Measurements from ENCODE around the gene SPAG6.

SPAG6 gene

DNA sequence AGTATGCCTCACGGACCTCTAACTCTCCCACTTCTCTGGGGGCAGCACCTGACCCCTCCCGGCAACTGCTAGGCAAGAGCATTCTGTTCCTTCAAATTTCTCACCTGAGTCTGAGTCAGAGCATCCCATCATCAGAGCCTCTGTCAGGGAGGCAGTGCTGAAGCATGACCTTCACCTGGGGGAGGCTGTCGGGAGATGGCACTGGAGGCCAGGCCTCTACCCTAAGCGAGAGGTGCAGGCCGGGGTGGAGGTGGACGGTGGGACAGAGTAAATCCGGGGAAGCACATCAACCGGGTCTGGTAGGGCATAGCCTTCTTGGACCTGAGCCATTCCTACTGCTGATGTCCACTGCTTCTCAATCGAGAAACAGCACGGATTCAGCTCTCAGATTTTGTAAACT is 90.4 kb downstream of the SPAG6 start:
- DNase-seq (ENCODE audit: low spot score): no peak

DNA sequence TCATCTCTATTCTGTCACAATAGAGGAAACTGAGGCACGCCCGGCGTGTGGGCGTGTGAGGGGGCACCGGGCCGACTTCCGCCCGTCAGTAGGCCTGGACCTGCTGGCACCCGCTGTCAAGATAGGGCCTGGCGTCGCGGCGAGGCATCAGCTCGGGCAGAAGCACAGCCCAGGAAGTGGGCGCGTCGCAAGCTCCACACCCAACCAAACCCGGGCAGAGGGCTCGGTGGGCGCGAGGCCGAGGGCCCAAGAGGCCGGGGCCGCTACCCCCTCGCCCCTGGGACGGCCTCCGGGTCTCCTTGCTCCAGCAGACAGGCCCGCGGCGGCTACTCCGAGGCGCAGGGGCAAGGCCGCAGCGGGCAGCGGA is 91.2 kb downstream of the SPAG6 start:
- peak; percentile 45 for DNase-seq (ENCODE audit: low spot score)

- DNase-seq (ENCODE audit: low spot score): peak; percentile 89
These were observed 91.8 kb downstream of the SPAG6 start for GRCh38 chr10:22436893-22437619.

DNA sequence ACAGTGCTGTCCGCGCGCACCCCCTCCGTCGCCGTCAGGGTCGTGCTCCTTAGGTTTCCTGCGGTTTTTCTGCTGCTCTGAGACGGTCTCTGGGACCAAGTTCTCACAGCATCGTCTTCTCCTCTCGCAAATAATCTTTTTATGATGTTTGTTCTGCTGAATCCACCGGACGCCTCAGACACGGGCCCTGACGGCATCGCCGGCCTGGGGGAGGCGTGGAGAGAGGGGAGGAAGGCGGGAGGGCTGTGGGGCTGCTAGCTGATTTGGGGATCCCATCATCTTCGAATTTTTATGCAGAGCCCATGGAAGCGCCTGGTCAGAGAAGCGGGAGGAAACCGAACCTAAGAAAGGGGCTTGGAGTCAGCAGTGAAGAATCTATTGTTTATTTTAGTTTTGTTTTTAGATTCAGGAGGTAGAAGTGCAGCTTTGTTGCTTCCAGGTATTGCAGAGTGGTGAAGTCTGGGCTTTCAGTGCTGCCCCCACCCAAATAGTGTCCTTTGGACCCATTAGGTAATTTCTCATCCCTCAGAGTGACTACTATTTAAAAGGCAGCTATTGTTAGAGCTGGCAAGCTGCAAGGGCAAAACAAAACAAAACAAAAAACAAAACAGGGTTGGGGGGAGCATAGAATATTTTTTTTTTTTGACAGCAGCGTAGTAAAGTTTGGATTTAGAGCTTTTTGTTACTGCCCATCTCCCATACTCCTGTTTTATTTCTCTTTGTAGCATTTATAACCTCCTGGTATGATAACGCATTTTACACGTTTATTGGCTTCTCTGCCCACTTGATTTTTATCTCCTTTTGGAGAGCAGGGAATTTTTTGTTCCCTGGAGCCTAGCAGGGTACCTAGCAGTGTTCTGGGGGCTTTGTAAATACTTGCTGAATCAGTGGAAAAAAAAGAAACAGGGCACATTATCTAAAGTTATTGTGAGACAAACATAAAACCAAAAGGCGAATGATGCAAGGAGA is 92.6 kb downstream of the SPAG6 start:
- DNase-seq (ENCODE audit: low spot score): peak; percentile 27

DNA sequence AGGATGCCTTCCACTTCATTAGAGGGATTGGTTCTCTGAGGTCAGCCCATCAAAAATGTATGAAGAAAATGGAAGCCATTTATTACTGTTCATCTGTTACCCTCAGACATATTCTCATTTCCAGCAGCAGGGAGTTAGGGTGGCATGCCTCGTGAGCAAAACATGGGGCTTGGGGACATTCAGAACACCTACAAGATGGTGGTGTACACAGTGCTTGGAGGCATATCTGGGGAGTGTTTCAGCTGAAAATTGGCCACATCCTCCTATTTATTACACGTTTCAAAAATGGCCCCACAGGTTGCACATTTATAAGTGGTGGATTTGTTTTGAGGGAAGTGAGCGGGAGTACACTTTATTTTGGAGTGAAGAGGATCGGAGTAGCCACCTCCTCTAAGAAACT is 93.4 kb downstream of the SPAG6 start:
- DNase-seq (ENCODE audit: low spot score): no peak

DNA sequence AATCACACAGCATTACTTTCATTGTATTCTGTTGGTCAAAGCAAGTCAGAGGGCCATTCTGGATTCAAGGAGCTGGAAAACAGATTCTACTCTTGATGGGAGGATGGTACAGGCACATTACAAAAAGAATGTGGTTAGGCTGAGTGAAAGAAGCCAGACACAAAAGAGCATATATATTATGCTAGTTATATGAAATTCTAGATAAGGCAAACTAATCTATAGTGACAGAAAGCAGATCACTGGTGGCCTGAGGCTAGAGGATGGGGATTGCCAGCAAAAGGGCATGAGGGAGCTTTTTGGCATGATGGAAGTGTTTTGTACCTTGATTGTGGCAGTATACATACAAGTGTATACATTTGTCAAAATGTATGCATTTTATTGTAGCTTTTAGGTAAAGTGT is 96.8 kb downstream of the SPAG6 start:
- no peak for DNase-seq (ENCODE audit: low spot score)

DNA sequence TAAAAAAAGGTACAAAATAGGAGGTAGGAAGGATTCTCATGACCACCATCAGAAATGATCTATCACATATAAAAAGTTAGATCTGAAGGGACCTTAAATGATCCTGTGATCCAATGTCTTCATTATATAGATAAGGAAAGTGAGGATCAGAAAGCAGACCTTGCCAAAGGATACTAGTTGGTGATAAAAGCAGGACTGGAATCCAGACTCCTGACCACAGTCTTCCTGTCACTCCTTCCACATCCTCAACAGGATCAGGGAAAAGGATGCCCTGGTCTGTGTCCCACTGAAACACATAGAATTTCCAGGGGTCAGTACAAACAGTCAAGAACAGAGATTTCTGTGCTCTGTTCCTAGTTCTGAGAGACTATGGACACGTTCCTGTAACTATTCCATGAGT is 97.2 kb downstream of the SPAG6 start:
- no peak for DNase-seq (ENCODE audit: low spot score)

DNA sequence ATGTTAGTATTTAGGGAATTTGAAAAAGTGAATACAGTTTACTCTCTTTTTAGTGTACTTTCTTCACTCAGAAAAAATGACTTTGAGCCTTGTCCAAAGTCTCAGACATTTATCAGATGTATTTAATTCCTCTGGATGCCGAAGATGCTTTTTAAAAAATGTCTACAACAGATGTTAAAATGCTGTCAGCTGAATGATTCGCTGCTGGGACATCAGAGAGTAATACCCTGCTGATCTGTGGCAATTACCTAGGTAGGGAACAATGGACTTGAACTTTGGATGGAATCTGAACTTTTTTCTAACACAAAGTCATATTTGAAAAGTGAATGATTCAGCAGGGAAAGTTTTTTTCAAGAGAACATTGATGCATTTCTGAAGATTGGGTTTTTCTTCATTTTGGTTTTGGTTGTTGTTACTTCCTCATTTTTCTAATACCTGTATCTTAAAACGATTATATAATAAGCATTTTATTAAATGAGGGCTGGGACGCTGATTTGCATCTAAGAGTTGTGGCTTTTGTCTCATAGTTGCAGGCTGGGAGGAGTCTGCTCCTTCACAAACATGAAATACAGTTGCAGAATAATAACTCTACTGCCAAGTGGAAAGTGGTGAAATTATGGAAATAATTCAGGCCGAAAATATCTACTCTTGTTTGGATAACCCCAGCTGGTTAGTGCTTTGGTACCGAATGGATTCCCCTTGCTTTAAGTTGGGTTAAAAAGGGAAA is 98.0 kb downstream of the SPAG6 start:
- DNase-seq (ENCODE audit: low spot score): no peak

GRCh38 chr10:22444219-22444788 is 99.0 kb downstream of the SPAG6 start:
- no peak for DNase-seq (ENCODE audit: low spot score)

GRCh38 chr10:22445495-22445894 is 100.2 kb downstream of the SPAG6 start:
- DNase-seq (ENCODE audit: low spot score): no peak

GRCh38 chr10:22447068-22447467 is 101.8 kb downstream of the SPAG6 start:
- no peak for DNase-seq (ENCODE audit: low spot score)

DNA sequence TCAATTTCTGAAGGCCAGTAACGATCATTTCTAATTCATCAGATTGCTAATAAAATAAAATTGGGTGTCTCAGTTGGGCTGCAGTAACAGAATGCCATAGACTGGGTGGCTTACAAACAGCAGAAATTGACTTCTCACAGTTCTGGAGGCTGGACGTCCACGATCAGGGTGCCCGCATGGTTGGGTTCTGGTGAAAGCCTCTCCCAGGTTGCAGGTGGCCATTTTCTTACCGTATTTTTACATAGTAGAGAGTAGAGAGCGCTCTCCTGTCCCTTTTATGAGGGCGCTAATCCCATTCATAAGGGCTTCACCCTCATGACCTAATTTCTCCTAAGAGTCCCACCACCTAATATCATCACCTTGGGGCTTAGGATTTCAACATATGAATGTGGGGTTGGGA is 106.0 kb downstream of the SPAG6 start:
- no peak for DNase-seq (ENCODE audit: low spot score)

- DNase-seq (ENCODE audit: low spot score): no peak
These were observed 108.0 kb downstream of the SPAG6 start for GRCh38 chr10:22453320-22453719.

DNA sequence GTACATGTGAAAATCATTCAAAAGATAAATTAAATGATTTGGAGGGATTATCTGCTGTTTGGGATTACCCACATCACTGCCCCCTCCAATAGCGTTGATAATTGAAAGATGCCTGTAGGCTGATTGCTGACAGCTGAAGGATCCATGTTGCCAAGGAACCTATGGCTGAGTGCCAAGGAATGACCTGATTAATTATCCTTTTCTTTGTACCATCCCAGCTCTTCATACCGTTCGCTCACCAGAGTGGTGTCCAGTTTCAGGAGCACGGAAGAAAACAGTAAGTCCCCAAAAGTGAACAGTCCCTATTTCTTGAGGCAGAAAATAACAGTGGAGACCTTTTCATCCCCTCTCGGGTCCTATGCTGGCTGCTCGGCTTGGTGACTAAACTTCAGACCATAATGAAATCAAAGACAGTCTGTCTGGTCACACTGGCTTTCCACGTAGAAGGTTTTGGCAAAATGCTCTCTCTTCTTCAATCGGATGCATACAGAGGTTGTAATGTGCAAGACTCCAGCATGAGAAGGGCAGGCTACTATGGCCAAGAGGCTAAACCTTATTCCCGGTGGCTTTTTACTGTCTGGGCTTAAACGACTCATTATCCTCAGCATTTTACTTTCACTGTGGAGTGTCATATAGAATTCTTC is 108.8 kb downstream of the SPAG6 start:
- no peak for DNase-seq (ENCODE audit: low spot score)

DNA sequence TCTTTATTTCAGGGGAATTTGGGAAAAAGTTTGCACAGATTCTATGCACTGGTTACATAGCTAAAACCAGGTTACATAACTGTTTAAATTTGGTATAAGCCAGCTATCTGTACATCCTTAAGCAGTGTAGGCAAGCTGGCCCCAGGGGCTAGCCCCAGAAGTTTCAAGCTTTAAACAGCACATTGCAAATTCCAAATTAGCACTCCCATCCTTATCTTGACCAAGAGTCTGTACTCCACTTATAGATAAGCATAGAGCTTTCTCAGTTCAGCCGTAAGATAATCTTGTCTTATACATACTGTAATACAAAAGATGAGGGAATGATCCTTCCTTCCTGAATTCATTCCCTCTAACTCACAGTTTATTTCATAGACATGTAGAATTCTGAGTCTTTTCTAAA is 109.3 kb downstream of the SPAG6 start:
- DNase-seq (ENCODE audit: low spot score): no peak

DNA sequence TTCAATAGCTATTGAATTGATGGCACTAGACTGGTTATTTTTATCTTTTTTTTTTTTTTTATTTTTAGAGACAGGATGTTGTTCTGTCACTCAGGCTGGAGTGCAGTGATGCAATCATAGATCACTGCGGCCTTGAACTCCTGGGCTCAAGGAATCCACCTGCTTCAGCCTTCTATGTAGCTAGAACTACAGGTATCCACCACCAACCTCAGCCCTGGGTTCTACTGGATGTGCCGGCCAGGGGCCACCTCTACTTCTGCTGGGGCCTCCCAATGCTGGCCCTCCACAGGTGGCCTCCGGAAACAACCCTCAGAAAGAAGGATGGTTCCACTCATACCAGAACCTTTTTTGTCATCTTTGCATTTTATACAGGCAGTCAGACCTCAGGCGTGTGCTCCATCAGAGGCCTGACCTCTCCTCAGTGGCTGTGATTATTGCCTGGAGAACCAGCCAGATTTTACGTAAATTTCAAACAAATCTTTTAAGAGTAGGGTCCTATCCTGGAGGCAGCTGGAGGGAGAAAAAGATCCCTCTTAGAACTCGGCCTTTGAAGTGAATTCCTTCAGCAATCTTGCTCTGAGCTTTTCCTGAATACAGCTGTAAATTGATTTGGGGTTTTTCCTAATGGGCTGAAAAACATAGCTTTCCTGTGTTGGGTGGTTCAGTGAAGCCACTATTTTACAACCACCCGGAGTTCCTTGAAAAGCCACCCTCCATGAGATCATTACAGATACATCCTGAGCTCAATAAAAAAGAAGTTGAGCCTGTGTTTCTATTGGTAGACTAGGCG is 110.0 kb downstream of the SPAG6 start:
- DNase-seq (ENCODE audit: low spot score): no peak

GRCh38 chr10:22456486-22456885 is 111.2 kb downstream of the SPAG6 start:
- no peak for DNase-seq (ENCODE audit: low spot score)

- DNase-seq (ENCODE audit: low spot score): no peak
These were observed 113.2 kb downstream of the SPAG6 start for GRCh38 chr10:22458272-22459038.

- DNase-seq (ENCODE audit: low spot score): no peak
These were observed 114.2 kb downstream of the SPAG6 start for GRCh38 chr10:22459496-22459895.

GRCh38 chr10:22460101-22460500 is 114.8 kb downstream of the SPAG6 start:
- DNase-seq (ENCODE audit: low spot score): no peak
